Colonic mucosa (tissue), 4 donors: ENCODE measurements around the gene MAN1A1. TPM values are rescaled to one million over a fixed set of nuclear protein-coding genes. Genes with fewer than 3 reads are reported as not detected.

ENCODE experiments used
- DNase-seq: peaks from one replicate; pipeline ENCODE4 v3.0.0-alpha.2; 2020
- H3K27ac ChIP-seq: fragments of 200-600 bp; one replicate; pipeline ENCODE4 v1.8.0; 2021
- H3K27me3 ChIP-seq: fragments of 200-600 bp; one replicate; pipeline ENCODE4 v1.8.0; 2021
- H3K36me3 ChIP-seq: fragments of 200-600 bp; one replicate; pipeline ENCODE4 v1.8.0; 2021
- H3K4me1 ChIP-seq: fragments of 200-600 bp; one replicate; pipeline ENCODE4 v1.8.0; 2021; ENCODE audit warnings: mild to moderate bottlenecking
- H3K4me3 ChIP-seq: fragments of 200-600 bp; one replicate; pipeline ENCODE4 v1.8.0; 2021
- H3K9ac ChIP-seq, 2 donors: one replicate each; pipeline ENCODE4 v1.7.0; 2013; ENCODE audit warnings: control low read depth in 2 of 2, low read depth in 2 of 2, low read length in 2 of 2
- H3K9me3 ChIP-seq: fragments of 200-600 bp; one replicate; pipeline ENCODE4 v1.8.0; 2021
- intact Hi-C: fragments of 100-400 bp; cut with DNase I; formaldehyde crosslinking; loops from one replicate; pipeline ENCODE4 v1.14.1; 2022
- total RNA-seq, 2 donors: library from RNA; stranded (reverse); fragmentation: NEBNext Ultra II Directional in 1 of 2; extraction: Animal tissue kit (Norgen Biotek cat#: 25700) in 1 of 2; gene quantifications; one replicate each; pipeline ENCODE4 v1.2.1, GENCODE V29; 2021
- TF ChIP-seq, protein P1 (sequence below): fragments of 200-600 bp; IDR thresholded peaks from one replicate; pipeline ENCODE4 v1.8.0; 2022; ENCODE audit warnings: antibody characterized with exemption, mild to moderate bottlenecking
- donor health status: healthy.
- donor health status: DM: no; HTN: no; CAD: no.
- donor health status: DM: no; HTN: no; CAD: no.

MAN1A1 gene
- total RNA-seq, 2 donors from 2014 or later, result 43.5 to 77.1 TPM

- intact Hi-C loops, result no loop called here
- no peak for DNase-seq
- Histone ChIP-seq H3K4me1 (no peaks in the 10 kb centered on the region), H3K27ac (no peak overlapping the region), H3K4me3 (no peak overlapping the region), H3K9me3 (no peaks in the 10 kb centered on the region), H3K36me3 (no peaks in the 10 kb centered on the region), H3K27me3 (no peaks in the 10 kb centered on the region), H3K9ac (no peak overlapping the region)
- TF ChIP-seq, protein P1, sequence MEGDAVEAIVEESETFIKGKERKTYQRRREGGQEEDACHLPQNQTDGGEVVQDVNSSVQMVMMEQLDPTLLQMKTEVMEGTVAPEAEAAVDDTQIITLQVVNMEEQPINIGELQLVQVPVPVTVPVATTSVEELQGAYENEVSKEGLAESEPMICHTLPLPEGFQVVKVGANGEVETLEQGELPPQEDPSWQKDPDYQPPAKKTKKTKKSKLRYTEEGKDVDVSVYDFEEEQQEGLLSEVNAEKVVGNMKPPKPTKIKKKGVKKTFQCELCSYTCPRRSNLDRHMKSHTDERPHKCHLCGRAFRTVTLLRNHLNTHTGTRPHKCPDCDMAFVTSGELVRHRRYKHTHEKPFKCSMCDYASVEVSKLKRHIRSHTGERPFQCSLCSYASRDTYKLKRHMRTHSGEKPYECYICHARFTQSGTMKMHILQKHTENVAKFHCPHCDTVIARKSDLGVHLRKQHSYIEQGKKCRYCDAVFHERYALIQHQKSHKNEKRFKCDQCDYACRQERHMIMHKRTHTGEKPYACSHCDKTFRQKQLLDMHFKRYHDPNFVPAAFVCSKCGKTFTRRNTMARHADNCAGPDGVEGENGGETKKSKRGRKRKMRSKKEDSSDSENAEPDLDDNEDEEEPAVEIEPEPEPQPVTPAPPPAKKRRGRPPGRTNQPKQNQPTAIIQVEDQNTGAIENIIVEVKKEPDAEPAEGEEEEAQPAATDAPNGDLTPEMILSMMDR, result no peak
Measured at GRCh38 chr6:119308991-119309657, 40.4 kb downstream of the MAN1A1 start.

DNA sequence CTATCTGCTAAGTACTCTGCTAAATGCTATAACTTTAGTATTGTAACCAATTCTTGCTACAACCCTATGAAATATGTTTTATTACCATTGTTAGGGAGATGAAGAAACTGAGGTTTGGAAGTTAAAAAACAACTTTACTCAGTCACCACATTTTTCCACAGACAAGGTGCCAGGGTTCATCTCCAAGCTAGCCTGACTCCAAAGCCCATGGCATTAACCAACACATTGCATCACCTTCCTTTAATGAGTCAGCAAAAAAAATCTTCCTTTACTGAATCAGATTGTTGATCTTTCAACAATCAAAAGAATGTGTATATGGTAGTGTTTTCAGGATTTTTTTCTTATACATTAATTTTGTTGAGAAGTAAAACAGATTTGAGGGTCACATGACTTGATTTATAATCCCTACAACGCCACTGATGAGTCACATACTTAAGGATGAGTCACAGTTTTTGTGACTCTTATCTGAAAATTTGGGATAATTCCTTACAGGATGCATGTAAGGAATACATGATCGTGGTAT lies 41.5 kb downstream of the MAN1A1 start:
- no peaks in the 10 kb centered on the region for H3K4me1 ChIP-seq

DNA sequence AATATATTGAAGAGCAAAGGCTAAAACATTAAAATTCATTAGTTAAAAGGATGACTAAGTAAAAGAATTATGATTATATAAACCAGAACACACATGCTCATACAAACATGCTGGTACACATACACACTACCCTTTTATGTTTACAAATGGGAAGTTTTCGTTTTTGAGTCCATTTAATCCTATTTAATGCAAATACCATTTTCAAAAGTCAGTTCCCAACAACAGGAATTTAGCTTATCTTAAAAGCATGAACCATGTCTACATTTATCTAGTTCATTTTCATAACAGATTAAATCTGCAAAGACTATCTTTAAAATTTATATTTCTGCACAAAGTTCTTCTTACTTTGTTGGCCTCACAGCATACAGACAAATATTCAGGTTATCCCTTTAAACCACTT lies 42.5 kb downstream of the MAN1A1 start:
- intact Hi-C loops, result no loop called here
- no peak overlapping the region for H3K9ac ChIP-seq
- DNase-seq, result no peak
- no peaks in the 10 kb centered on the region for H3K36me3 ChIP-seq
- H3K4me3 ChIP-seq, result no peak overlapping the region
- H3K9me3 ChIP-seq, result no peaks in the 10 kb centered on the region
- no peaks in the 10 kb centered on the region for H3K27me3 ChIP-seq
- H3K4me1 ChIP-seq, result no peaks in the 10 kb centered on the region
- TF ChIP-seq, protein P1, result no peak
- no peak overlapping the region for H3K27ac ChIP-seq

More for the DNA sequence above, 41.5 kb downstream of the MAN1A1 start:
- Histone ChIP-seq H3K27ac (no peak overlapping the region), H3K9ac (no peak overlapping the region), H3K27me3 (no peaks in the 10 kb centered on the region), H3K9me3 (no peaks in the 10 kb centered on the region), H3K36me3 (no peaks in the 10 kb centered on the region), H3K4me3 (no peak overlapping the region)
- TF ChIP-seq, protein P1, result no peak
- intact Hi-C loops, result no loop called here
- no peak for DNase-seq

DNA sequence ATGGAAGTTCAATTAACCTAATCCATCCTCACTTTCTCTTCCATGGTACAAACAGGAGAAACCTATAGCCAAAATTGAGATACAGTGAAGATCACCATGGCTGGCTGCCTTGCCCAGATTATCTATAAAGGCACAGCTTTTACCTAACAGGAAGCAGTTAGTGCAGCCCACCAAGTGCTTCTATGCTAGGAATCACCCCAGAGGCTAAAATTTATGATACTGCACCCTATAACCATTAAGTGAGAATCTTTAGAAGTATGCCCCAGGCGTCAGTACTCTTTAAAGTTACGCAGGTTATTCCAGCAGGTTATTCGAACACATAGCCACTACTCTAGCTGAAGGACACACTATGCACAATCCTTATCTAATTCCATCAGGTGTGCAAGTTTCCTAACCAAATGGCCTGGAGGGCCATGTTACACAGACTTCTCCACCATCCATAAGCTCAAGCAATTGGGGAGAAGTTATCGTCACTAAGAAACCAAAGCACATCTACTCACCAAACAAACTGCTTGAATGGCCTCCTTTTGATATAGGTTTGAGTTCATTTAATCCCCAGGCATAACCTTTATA lies 43.1 kb downstream of the MAN1A1 start:
- Histone ChIP-seq H3K27me3 (no peaks in the 10 kb centered on the region), H3K9me3 (no peaks in the 10 kb centered on the region), H3K4me3 (no peak overlapping the region), H3K36me3 (no peaks in the 10 kb centered on the region), H3K4me1 (no peaks in the 10 kb centered on the region), H3K9ac (no peak overlapping the region), H3K27ac (no peak overlapping the region)
- intact Hi-C loops, result no loop called here
- no peak for DNase-seq
- TF ChIP-seq, protein P1, result no peak

DNA sequence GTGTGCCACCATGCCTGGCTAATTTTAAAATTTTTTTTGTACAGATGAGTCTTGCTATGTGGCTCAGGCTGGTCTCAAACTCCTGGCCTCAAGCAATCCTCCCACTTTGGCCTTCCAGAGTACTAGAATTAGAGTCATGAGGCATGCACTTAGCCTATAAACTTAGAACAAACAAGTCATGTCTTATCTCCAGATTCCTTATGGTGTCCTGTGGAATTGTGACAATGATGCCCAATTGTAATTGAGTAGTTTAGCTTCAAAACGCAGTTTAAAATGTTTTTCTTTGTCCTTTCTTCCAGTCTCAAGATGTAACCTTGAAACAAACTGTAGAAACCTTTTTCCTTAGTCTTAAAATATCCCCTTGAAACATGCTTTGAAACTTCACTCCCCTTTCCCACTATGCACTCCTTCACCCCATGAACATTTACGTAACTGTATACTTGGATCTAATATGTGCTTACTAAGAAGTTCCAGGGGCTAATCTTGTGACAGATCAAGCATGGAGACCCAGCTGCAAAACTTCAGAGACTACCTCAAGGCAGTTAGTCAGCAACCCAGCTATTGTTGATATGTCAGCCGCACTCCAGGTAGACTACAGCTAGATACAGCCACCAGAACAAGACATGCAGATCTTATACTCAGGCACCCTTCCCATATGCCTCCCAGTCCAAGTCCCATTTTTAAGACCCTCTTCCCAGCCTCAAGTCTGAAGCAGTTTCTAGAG lies 46.2 kb downstream of the MAN1A1 start:
- Histone ChIP-seq H3K9ac (no peak overlapping the region), H3K9me3 (no peaks in the 10 kb centered on the region), H3K4me3 (no peak overlapping the region), H3K27me3 (no peaks in the 10 kb centered on the region), H3K36me3 (no peaks in the 10 kb centered on the region), H3K4me1 (no peaks in the 10 kb centered on the region), H3K27ac (no peak overlapping the region)
- intact Hi-C loops, result no loop called here
- no peak for DNase-seq
- TF ChIP-seq, protein P1, result no peak
